Measurements from ENCODE around the gene COL10A1. TPM values are rescaled to one million over a fixed set of nuclear protein-coding genes. Genes with fewer than 3 reads are reported as not detected.

The COL10A1 gene
- total RNA-seq, 1 donor from 2014 or later = not detected

DNA sequence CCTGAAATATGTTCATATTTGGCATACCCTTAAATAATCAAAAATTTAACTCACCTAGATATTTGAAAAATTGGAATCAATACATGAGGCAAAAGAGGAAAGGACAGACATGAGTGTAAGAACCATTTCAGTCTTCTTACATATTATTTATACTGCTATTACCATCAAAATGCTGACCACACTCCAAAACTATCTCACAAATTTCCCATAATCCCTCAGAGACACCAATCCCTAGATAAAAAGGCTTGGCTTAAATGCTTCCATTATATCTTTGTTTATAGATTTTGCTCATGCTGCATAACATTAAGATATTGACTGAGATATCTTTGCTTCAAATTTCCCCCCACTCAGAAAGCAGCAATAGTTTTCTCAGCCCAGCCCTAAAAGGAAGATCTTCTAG is 37.0 kb downstream of the COL10A1 start:
- FAIRE-seq = no peak
- no peak for DNase-seq (ENCODE audit: low spot score in 2 of 2)

- DNase-seq (ENCODE audit: low spot score in 2 of 2) (no peak), FAIRE-seq (no peak)
Observed at GRCh38 chr6:116087437-116088027, 38.4 kb downstream of the COL10A1 start.

GRCh38 chr6:116084284-116084683 is 41.6 kb downstream of the COL10A1 start:
- no peak for DNase-seq (ENCODE audit: low spot score in 2 of 2)
- no peak for FAIRE-seq

GRCh38 chr6:116083052-116083451 is 42.9 kb downstream of the COL10A1 start:
- no peak for FAIRE-seq
- DNase-seq (ENCODE audit: low spot score in 2 of 2) = no peak

- FAIRE-seq (no peak), DNase-seq (ENCODE audit: low spot score in 2 of 2) (no peak)
Observed at GRCh38 chr6:116078945-116079344, 47.0 kb downstream of the COL10A1 start.

GRCh38 chr6:116078522-116078921 is 47.4 kb downstream of the COL10A1 start:
- FAIRE-seq = no peak
- DNase-seq (ENCODE audit: low spot score in 2 of 2) = no peak

GRCh38 chr6:116074732-116075390 is 51.1 kb downstream of the COL10A1 start:
- DNase-seq (ENCODE audit: low spot score in 2 of 2) (no peak), FAIRE-seq (no peak)

- FAIRE-seq (no peak), DNase-seq (ENCODE audit: low spot score in 2 of 2) (no peak)
Observed at GRCh38 chr6:116073765-116074440, 52.0 kb downstream of the COL10A1 start.

- no peak for DNase-seq (ENCODE audit: low spot score in 2 of 2)
- FAIRE-seq = no peak
Observed at GRCh38 chr6:116072368-116072767, 53.6 kb downstream of the COL10A1 start.

- no peak for DNase-seq (ENCODE audit: low spot score in 2 of 2)
- FAIRE-seq = no peak
Observed at GRCh38 chr6:116070616-116071389, 55.1 kb downstream of the COL10A1 start.

GRCh38 chr6:116070101-116070500 is 55.8 kb downstream of the COL10A1 start:
- no peak for FAIRE-seq
- DNase-seq (ENCODE audit: low spot score in 2 of 2) = no peak

Other genes starting within 250 kb of the COL10A1 start
- gene FRK, start 65.2 kb downstream of the COL10A1 start, total RNA-seq = 0.41 TPM
- 4.5 TPM for gene NT5DC1, start 25.3 kb downstream of the COL10A1 start, total RNA-seq
- 85.2 TPM for gene TSPYL4, start 127.9 kb upstream of the COL10A1 start, total RNA-seq
- 220 TPM for gene TSPYL1, start 153.8 kb upstream of the COL10A1 start, total RNA-seq
- 20.4 TPM for gene DSE, start 244.8 kb upstream of the COL10A1 start, total RNA-seq